Testis (tissue), 2 donors: Measurements from ENCODE around the gene ST8SIA1.

Experiments used
- POLR2A ChIP-seq: fragments of 450-650 bp; IDR thresholded peaks from one replicate; pipeline ENCODE4 v1.6.1; 2017; ENCODE audit warnings: antibody characterized with exemption, mild to moderate bottlenecking, moderate library complexity
- TF ChIP-seq, protein P1 (sequence below), 3 experiments: fragments of 450-650 bp in 2 of 3; fragments of 200-600 bp in 1 of 3; sonication (generic) in 1 of 3; IDR thresholded peaks; one replicate each; pipeline ENCODE4 v1.5.1; 2016 to 2019; ENCODE audit warnings: antibody characterized with exemption in 3 of 3, mild to moderate bottlenecking in 2 of 3, moderate library complexity in 1 of 3

DNA sequence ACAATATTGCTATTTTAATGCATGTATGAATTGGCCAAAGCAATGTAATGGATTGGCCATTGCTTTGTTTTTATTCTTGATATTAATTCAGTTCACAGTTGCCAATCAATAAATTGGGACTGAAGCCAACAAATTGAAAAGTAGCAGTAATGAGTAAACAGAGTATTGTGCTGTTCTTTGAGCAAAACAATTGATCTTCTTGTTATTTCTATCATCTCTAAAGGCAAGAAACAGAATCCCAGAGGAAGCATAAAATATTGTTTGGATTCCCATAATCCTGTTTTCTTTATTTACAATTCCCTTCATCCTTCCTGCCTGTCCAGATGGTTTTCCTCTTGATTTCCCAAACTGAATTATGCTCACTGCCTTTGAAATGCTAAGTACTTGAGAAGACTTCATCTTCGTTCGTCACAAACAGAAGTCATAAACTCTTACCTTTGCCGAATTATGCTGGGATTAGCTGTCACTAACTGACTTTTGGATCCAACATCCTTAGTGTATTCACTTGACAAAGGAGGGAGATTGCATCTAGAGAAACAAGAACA lies 85.9 kb downstream of the ST8SIA1 start:
- TF ChIP-seq, protein P1, sequence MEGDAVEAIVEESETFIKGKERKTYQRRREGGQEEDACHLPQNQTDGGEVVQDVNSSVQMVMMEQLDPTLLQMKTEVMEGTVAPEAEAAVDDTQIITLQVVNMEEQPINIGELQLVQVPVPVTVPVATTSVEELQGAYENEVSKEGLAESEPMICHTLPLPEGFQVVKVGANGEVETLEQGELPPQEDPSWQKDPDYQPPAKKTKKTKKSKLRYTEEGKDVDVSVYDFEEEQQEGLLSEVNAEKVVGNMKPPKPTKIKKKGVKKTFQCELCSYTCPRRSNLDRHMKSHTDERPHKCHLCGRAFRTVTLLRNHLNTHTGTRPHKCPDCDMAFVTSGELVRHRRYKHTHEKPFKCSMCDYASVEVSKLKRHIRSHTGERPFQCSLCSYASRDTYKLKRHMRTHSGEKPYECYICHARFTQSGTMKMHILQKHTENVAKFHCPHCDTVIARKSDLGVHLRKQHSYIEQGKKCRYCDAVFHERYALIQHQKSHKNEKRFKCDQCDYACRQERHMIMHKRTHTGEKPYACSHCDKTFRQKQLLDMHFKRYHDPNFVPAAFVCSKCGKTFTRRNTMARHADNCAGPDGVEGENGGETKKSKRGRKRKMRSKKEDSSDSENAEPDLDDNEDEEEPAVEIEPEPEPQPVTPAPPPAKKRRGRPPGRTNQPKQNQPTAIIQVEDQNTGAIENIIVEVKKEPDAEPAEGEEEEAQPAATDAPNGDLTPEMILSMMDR (IDR thresholded peaks at IDR 0.05): no peak
- no peak for TF ChIP-seq POLR2A
